Upper lobe of left lung (tissue), 4 donors: ENCODE data around the gene SP140.

Experiments used
- CTCF ChIP-seq, 6 experiments: fragments of 450-650 bp in 4 of 6; fragments of 200-600 bp in 2 of 6; sonication (generic) in 2 of 6; IDR thresholded peaks; one replicate each; pipeline ENCODE4 v1.5.1; 2016 to 2019; ENCODE audit warnings: antibody characterized with exemption in 6 of 6
- POLR2A ChIP-seq, 4 donors: fragments of 450-650 bp; IDR thresholded peaks; one replicate each; pipeline ENCODE4 v1.5.1; 2016 to 2017; ENCODE audit warnings: antibody characterized with exemption in 4 of 4, mild to moderate bottlenecking in 2 of 4
- POLR2AphosphoS5 ChIP-seq, 2 donors: sonication (generic); formaldehyde crosslinking; IDR thresholded peaks; one replicate each; pipeline ENCODE4 v1.5.1; 2017; ENCODE audit warnings: antibody characterized with exemption in 2 of 2

- TF ChIP-seq CTCF (IDR thresholded peaks at IDR 0.05), result no peak
- TF ChIP-seq POLR2A (IDR thresholded peaks at IDR 0.05), result no peak
- no peak for TF ChIP-seq POLR2AphosphoS5 (IDR thresholded peaks at IDR 0.05)
These were observed 5.7 kb downstream of the SP140 start for GRCh38 chr2:230231251-230231650.
